H9 (cell line): Measurements from ENCODE around the gene MGAT4A. TPM values are rescaled to one million over a fixed set of nuclear protein-coding genes. Genes with fewer than 3 reads are reported as not detected.

Experiments used
- DNase-seq: peaks from one replicate; pipeline ENCODE4 v3.0.0-alpha.2; 2017
- H2AFZ ChIP-seq: one replicate; pipeline ENCODE4 v1.6.1; 2013; ENCODE audit warnings: mild to moderate bottlenecking, low read length, control low read depth, moderate library complexity
- H2AK5ac ChIP-seq: 2 replicates; pipeline ENCODE4 v1.6.1; 2013; ENCODE audit warnings: low read length, control low read depth, mixed read lengths; ENCODE audit not compliant: insufficient read length
- H2BK120ac ChIP-seq: one replicate; pipeline ENCODE4 v1.6.1; 2013; ENCODE audit warnings: low read depth, mild to moderate bottlenecking, low read length, control low read depth, inconsistent platforms; ENCODE audit not compliant: poor library complexity, severe bottlenecking
- H2BK12ac ChIP-seq: 2 replicates; pipeline ENCODE4 v1.6.1; 2013; ENCODE audit warnings: low read length, control low read depth, mixed read lengths, low read depth; ENCODE audit not compliant: insufficient read length
- H2BK15ac ChIP-seq: 2 replicates; pipeline ENCODE4 v1.6.1; 2013; ENCODE audit warnings: low read depth, low read length, control low read depth
- H2BK20ac ChIP-seq: one replicate; pipeline ENCODE4 v1.6.1; 2013; ENCODE audit warnings: low read depth, mild to moderate bottlenecking, low read length, control low read depth, inconsistent platforms; ENCODE audit not compliant: poor library complexity, severe bottlenecking
- H2BK5ac ChIP-seq: 2 replicates; pipeline ENCODE4 v1.6.1; 2013; ENCODE audit warnings: low read length, control low read depth, mixed read lengths; ENCODE audit not compliant: insufficient read length
- H3K14ac ChIP-seq: 2 replicates; pipeline ENCODE4 v1.6.1; 2013; ENCODE audit warnings: low read length, control low read depth; ENCODE audit not compliant: insufficient read depth
- H3K18ac ChIP-seq: 2 replicates; pipeline ENCODE4 v1.6.1; 2013; ENCODE audit warnings: low read depth, mild to moderate bottlenecking, mixed read lengths, low read length, control low read depth; ENCODE audit not compliant: insufficient read length
- H3K23ac ChIP-seq: 2 replicates; pipeline ENCODE4 v1.6.1; 2013; ENCODE audit warnings: low read length, control low read depth, mixed read lengths, low read depth; ENCODE audit not compliant: insufficient read length
- H3K23me2 ChIP-seq: 2 replicates; pipeline ENCODE4 v1.6.1; 2013; ENCODE audit warnings: low read depth, mild to moderate bottlenecking, mixed read lengths, low read length, control low read depth; ENCODE audit not compliant: insufficient read length, poor library complexity, severe bottlenecking
- H3K27ac ChIP-seq: 2 replicates; pipeline ENCODE4 v1.5.1; 2013; ENCODE audit warnings: low read length, control low read depth, mixed read lengths, low read depth; ENCODE audit not compliant: insufficient read length
- H3K27me3 ChIP-seq: 2 replicates; pipeline ENCODE4 v1.6.1; 2013; ENCODE audit warnings: low read length, control low read depth, inconsistent platforms; ENCODE audit not compliant: insufficient read depth
- H3K4ac ChIP-seq: 2 replicates; pipeline ENCODE4 v1.6.1; 2013; ENCODE audit warnings: low read depth, mild to moderate bottlenecking, control low read depth, inconsistent platforms, low read length, moderate library complexity
- H3K4me1 ChIP-seq: 2 replicates; pipeline ENCODE4 v1.6.1; 2013; ENCODE audit warnings: low read length, control low read depth, inconsistent platforms; ENCODE audit not compliant: insufficient read depth
- H3K4me2 ChIP-seq: 2 replicates; pipeline ENCODE4 v1.6.1; 2013; ENCODE audit warnings: low read length, control low read depth, mixed read lengths; ENCODE audit not compliant: insufficient read length, insufficient read depth
- H3K56ac ChIP-seq: 2 replicates; pipeline ENCODE4 v1.6.1; 2013; ENCODE audit warnings: low read depth, mild to moderate bottlenecking, mixed read lengths, low read length, control low read depth; ENCODE audit not compliant: insufficient read length
- H3K79me1 ChIP-seq: 2 replicates; pipeline ENCODE4 v1.6.1; 2013; ENCODE audit warnings: low read depth, mild to moderate bottlenecking, moderate library complexity, low read length, control low read depth, inconsistent platforms; ENCODE audit not compliant: insufficient read depth, poor library complexity, severe bottlenecking
- H3K79me2 ChIP-seq: 2 replicates; pipeline ENCODE4 v1.6.1; 2013; ENCODE audit warnings: low read length, control low read depth, inconsistent platforms; ENCODE audit not compliant: insufficient read depth
- H3K9ac ChIP-seq: 2 replicates; pipeline ENCODE4 v1.6.1; 2013; ENCODE audit warnings: low read length, control low read depth, mixed read lengths; ENCODE audit not compliant: insufficient read length; ENCODE audit errors: extremely low read depth
- H3K9me3 ChIP-seq: one replicate; pipeline ENCODE4 v1.6.1; 2013; ENCODE audit warnings: low read depth, low read length, inconsistent platforms; ENCODE audit not compliant: control insufficient read depth
- H3T11ph ChIP-seq: one replicate; pipeline ENCODE4 v1.6.1; 2013; ENCODE audit warnings: mild to moderate bottlenecking, low read length, control low read depth, inconsistent platforms
- H4K20me1 ChIP-seq: one replicate; pipeline ENCODE4 v1.6.1; 2013; ENCODE audit not compliant: control insufficient read depth, insufficient read length, insufficient read depth
- H4K5ac ChIP-seq: 2 replicates; pipeline ENCODE4 v1.6.1; 2013; ENCODE audit warnings: low read depth, mild to moderate bottlenecking, mixed read lengths, low read length, control low read depth; ENCODE audit not compliant: insufficient read length
- H4K8ac ChIP-seq: replicated peaks from 2 replicates; pipeline ENCODE4 v1.6.1; 2013; ENCODE audit warnings: low read length, control low read depth, mixed read lengths, low read depth; ENCODE audit not compliant: insufficient read length
- H4K91ac ChIP-seq: 2 replicates; pipeline ENCODE4 v1.6.1; 2013; ENCODE audit warnings: low read depth, mild to moderate bottlenecking, moderate library complexity, mixed read lengths, low read length, control low read depth; ENCODE audit not compliant: insufficient read length
- H3K27ac Mint-ChIP-seq, 3 experiments: 2 replicates in 2 of 3; 3 replicates in 1 of 3; pipeline ENCODE4 v1.8.0; 2020 to 2021; ENCODE audit warnings: mixed read lengths in 3 of 3, mild to moderate bottlenecking in 1 of 3, moderate library complexity in 1 of 3
- H3K27me3 Mint-ChIP-seq: 2 replicates; pipeline ENCODE4 v1.8.0; 2021; ENCODE audit warnings: low read depth, mild to moderate bottlenecking, moderate library complexity, mixed read lengths
- H3K36me3 Mint-ChIP-seq, 3 experiments: 2 replicates in 2 of 3; 3 replicates in 1 of 3; pipeline ENCODE4 v1.8.0; 2020 to 2021; ENCODE audit warnings: low read depth in 3 of 3, mixed read lengths in 3 of 3; ENCODE audit not compliant: insufficient read depth in 1 of 3
- H3K4me1 Mint-ChIP-seq, 2 experiments: 2 replicates each; pipeline ENCODE4 v1.8.0; 2020; ENCODE audit warnings: mixed read lengths in 2 of 2
- H3K4me3 Mint-ChIP-seq, 2 experiments: 2 replicates in 1 of 2; 3 replicates in 1 of 2; pipeline ENCODE4 v1.8.0; 2020 to 2021; ENCODE audit warnings: mild to moderate bottlenecking in 2 of 2, mixed read lengths in 2 of 2, moderate library complexity in 1 of 2
- H3K9me3 Mint-ChIP-seq, 2 experiments: 2 replicates in 1 of 2; 3 replicates in 1 of 2; pipeline ENCODE4 v1.8.0; 2020; ENCODE audit warnings: mild to moderate bottlenecking in 2 of 2, mixed read lengths in 2 of 2, moderate library complexity in 1 of 2
- WGBS: extraction: QIAGEN DNeasy Blood & Tissue Kit; methylation state at CpG from one replicate; pipeline ENCODE4 v1.1.7; 2013; ENCODE audit warnings: missing lambda C conversion rate, low lambda C conversion rate, mixed read lengths; ENCODE audit not compliant: insufficient read length; ENCODE audit errors: extremely low coverage; 5-methylcytosine and 5-hydroxymethylcytosine counted together
- total RNA-seq: library from RNA; stranded (reverse); gene quantifications from 2 replicates; pipeline ENCODE4 v1.2.1, GENCODE V29; 2021
- TF ChIP-seq, protein P1 (sequence below): fragments of 200-600 bp; sonication (generic); conservative IDR thresholded peaks from 3 replicates; pipeline ENCODE4 v1.8.0; 2021; ENCODE audit warnings: antibody characterized with exemption, mild to moderate bottlenecking

Gene MGAT4A
- total RNA-seq, 1 experiment from 2014 or later, result 3.5 TPM

DNA sequence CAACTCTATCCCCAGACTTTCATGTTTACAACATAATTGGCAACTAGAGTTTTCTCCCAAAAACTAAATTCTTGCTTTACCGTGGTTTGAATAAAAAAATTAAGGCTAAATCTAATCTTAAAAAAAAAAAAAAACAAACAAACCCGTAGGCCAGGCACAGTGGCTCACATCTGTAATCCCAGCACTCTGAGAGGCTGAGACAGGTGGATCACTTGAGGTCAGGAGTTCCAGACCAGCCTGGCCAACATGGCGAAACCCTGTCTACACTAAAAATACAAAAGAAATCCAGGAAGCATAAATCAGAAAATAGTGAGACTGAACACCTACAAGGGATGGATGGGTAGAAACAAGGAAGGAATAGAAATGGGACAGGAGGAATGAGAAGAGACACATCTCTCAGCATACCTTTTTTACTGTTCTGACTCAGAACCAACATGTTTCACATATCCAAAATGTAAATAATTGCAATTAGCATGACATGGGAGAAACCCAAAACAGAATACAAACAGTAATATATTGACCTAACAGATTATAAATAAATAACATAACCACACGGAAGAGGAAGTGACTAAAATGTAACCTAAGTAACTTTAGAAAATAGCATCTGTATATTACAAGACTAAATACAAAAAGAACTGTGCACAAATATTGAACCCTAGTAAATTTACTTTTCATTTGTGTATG is 17.5 kb downstream of the MGAT4A start:
- Histone ChIP-seq H4K91ac (no peak overlapping the region), H4K8ac (no peak overlapping the region), H2BK15ac (no peak overlapping the region), H3T11ph (no peak overlapping the region), H3K9ac (no peak overlapping the region), H3K23me2 (no peaks in the 10 kb centered on the region), H4K5ac (no peak overlapping the region), H3K4me2 (no peak overlapping the region), H3K56ac (no peak overlapping the region), H2AK5ac (no peak overlapping the region), H3K4me1 (no peaks in the 10 kb centered on the region), H2BK5ac (no peak overlapping the region), H3K23ac (no peak overlapping the region), H3K27ac (no peak overlapping the region), H2BK120ac (no peak overlapping the region), H2BK12ac (no peak overlapping the region), H3K9me3 (no peaks in the 10 kb centered on the region), H3K79me2 (no peaks in the 10 kb centered on the region), H2BK20ac (no peak overlapping the region), H3K27me3 (no peaks in the 10 kb centered on the region), H3K4ac (no peak overlapping the region), H4K20me1 (no peaks in the 10 kb centered on the region), H3K79me1 (no peaks in the 10 kb centered on the region), H3K14ac (no peak overlapping the region), H3K18ac (no peak overlapping the region), H2AFZ (no peak overlapping the region)
- Mint-ChIP-seq H3K27ac (no peak overlapping the region), H3K36me3 (no peaks in the 10 kb centered on the region), H3K27me3 (no peaks in the 10 kb centered on the region; the same call in 1 of the 2 replicates), H3K4me3 (no peak overlapping the region), H3K9me3 (no peaks in the 10 kb centered on the region), H3K4me1 (peaks cover 2 to 9% of the 10 kb centered on the region in 2 experiments)
- WGBS, result no CpG with 5 or more reads among the region's 4 CpGs
- DNase-seq, result no peak
- TF ChIP-seq, protein P1, sequence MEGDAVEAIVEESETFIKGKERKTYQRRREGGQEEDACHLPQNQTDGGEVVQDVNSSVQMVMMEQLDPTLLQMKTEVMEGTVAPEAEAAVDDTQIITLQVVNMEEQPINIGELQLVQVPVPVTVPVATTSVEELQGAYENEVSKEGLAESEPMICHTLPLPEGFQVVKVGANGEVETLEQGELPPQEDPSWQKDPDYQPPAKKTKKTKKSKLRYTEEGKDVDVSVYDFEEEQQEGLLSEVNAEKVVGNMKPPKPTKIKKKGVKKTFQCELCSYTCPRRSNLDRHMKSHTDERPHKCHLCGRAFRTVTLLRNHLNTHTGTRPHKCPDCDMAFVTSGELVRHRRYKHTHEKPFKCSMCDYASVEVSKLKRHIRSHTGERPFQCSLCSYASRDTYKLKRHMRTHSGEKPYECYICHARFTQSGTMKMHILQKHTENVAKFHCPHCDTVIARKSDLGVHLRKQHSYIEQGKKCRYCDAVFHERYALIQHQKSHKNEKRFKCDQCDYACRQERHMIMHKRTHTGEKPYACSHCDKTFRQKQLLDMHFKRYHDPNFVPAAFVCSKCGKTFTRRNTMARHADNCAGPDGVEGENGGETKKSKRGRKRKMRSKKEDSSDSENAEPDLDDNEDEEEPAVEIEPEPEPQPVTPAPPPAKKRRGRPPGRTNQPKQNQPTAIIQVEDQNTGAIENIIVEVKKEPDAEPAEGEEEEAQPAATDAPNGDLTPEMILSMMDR, result no peak
